SKM-1 treated with dmso at 0.1 percent for 144 hours (cell line): ENCODE results near the gene CXorf49B.

Source experiments
- DNase-seq: peaks from one replicate; lab custom pipeline; 2025; ENCODE audit not compliant: unreplicated experiment; lab: John Stamatoyannopoulos, UW

Gene CXorf49B

GRCh38 chrX:71815121-71815905 lies 52.2 kb downstream of the CXorf49B start:
- no peak for DNase-seq

DNA sequence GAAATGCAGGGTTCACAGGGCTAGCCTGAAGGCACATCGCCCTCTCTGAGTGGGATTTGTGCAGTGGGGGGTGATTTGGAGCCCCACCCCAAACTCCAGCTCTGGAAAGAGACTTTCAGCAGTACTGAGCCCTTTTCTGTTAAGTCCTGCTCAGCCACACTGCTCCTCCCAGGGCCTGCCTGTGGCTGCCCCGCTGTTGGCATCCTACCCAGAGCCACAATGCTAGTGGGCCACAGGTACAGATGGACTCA lies 52.7 kb downstream of the CXorf49B start:
- no peak for DNase-seq
